GM20431 (cell line): ENCODE results near the gene COL6A5.
"Not testable (repeated sequence)": the region's sequence is repeated elsewhere in the genome, so short reads cannot be mapped to it uniquely, and the experiment has no call there.

Source experiments
- in situ Hi-C: fragments of 300-500 bp; cut with MseI, MboI; formaldehyde crosslinking; loops from one replicate; pipeline ENCODE4 v1.15.0; 2020; ENCODE audit warnings: low sequenced_read_pairs; ENCODE audit not compliant: unreplicated experiment

Gene COL6A5

DNA sequence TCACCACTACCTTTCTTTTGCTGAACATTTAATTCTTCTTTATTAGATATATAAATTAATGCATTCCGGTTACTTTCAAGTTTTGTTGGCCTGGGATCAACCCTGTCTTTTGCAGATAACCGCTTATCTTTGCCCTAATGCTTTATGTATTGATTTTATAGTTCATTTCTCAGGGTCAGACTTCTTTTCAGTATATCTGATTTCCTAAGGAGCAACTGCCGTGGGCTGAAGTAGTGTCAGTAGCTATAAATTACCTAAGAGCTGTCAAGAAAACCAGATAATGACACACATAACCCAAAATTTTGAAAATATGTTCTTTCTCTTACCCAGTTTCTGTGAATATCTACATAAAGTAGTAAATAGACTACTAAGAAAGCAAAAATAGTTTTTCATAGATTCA, 38.0 kb downstream of the COL6A5 start:
- in situ Hi-C loops: no loop called here

DNA sequence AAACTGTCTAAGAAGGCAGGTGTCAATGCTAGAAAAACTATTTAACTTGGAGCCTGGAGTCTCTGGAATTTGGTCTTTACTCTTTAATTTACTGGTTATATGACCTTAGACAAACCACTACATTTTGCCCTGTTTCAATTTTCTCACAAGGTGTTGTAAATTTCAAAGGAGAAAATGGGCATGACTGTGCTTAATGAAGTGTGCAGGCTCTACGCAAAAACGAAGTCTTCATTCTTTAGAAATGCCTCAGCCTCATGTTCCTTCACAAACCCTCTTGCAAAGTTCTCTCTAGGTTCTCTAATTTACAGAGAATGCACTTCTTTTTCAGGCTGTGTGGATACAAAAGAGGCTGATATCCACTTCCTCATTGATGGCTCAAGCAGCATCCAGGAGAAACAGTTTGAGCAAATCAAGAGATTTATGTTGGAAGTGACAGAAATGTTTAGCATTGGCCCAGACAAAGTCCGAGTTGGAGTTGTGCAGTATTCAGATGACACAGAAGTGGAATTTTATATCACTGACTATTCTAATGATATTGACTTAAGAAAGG, 39.1 kb downstream of the COL6A5 start:
- in situ Hi-C loops: no loop called here

DNA sequence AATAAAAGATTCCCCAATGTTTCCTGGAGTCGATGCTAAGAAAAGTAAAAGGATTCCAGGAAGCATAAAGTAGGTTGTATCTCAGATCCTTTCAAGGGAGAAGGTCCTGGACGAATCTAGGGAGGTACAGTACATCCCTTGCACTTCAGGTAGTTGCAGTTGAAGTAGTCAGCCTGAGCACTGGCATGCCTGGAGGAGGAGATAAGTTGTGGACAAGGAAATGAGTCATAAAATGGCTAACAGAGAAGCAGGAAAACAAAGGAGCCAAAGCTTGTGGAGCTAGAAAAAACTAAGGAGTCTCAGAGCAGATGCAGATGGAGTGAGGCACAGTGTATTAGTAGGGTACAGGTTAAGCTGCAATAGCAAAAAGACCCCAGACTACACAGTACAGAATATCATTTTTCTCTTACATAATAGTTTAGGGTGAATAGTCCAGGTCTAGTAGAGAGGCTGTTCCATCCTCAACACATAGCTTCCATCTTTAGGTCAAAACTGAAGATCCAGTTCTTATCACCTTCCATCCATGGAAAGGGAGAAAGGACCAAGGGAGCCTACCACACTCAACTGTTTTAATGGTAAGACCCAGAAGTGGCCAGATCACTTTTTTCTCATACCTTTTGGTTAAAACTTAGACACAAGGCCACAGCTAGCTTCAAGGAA, 41.3 kb downstream of the COL6A5 start:
- in situ Hi-C loops: no loop called here

DNA sequence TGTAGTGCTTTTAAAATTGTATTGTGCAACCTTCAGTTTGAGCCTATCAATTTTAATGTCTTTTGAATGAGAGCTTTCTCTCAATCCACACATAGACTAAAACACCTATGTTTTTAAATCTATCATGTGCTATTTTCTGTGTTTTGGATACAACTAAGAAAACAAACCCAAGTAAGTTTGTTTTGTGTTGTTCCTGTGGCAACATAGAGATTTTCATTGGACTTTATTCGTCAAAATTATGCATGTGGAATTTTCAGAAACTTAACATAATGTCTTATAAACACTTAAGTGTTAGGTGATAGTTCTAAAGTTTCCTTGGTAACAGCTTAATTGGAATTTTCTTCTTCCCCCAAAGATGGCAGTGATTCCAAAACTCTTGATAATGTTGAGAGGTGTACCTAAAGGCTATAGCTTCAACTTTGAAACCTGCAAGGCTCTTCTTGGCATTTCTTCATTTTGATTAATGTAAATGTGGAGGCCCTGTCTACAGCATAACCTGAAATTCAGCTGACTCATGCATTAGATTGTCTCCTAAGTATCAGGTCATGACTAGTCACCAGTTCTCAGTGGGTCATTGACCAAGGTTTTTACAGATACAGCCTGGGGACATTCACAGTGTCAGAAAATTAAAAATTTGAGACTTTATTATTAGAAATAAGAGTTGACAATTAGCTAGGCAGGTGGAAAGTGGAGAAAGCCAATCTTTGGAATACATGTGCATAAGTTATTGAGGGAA, 44.4 kb downstream of the COL6A5 start:
- in situ Hi-C loops: no loop called here

DNA sequence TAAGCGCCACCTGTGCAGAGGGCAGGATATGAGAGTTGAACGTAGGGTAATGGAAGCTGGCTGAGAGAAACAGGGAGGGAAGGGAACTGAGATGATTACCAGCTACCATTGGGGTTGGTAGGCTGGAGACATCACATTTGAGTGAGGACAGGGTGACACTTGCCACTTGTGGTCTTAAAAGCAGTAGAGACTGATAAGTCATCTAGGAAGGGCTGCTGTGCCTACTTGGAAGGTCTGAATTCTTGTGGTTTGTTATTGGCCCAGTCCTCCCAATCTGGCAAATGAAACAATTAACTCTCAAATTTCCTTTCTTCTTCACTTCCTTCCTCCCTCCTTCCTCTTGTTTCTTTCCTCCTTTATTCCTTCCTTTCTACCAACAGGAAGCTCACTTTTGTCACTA, 46.8 kb downstream of the COL6A5 start:
- in situ Hi-C loops: no loop called here

DNA sequence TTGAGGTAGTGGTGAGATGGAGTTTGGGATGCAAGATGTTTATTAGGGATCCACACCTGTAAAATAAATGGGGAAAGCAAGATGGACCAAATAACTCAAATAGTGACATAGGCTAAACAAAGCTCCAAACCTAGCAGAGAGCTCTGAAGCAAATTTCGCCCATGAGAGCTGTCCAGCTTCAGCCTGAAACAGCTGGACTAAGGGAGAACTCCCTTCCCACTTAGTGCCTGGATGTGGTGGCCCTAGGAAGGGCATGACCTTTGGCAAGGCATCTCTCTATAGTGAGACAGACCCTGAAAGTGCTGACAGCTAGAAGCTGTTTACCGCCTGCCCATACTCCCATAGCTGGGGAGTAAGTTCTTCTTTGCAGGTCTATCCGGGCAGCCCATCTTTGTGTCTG, 48.1 kb downstream of the COL6A5 start:
- in situ Hi-C loops: no loop called here

DNA sequence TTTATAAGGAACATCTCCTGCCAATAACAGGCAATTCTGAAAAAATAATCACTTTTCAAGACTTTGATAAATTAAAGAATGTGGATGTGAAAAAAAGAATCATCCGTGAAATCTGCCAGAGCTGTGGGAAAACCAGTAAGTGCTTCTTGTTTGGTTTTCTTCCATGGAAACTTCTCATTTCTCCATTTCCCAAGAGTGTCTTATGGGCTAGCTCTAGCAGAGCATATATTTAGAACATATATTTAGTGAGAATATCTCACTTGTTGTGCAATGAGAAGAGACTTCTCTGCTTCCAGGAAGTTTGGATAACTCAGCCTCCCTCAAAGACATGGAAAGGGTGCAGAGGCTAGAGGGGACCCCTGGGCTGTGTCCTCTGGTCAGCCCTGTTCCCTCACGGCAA, 49.9 kb downstream of the COL6A5 start:
- in situ Hi-C loops: no loop called here

DNA sequence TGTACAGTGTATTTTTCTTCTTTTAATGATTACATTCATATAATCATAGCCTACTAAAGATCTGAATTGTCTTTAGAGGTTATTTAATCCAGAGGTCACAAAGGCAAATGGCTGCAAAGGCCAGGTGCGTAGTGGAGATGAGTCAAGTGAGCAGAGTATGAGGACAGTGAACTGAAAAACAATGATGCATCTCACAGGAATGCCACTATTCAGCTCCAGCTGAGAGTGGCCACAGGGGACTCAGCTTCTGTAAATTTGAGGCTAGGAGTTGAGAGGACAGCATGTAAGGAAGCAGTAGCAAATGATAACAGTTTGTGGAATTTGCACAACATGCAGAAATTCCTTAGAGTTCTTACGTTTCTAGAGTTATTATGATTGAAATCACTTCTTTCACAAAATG, 50.4 kb downstream of the COL6A5 start:
- in situ Hi-C loops: no loop called here

DNA sequence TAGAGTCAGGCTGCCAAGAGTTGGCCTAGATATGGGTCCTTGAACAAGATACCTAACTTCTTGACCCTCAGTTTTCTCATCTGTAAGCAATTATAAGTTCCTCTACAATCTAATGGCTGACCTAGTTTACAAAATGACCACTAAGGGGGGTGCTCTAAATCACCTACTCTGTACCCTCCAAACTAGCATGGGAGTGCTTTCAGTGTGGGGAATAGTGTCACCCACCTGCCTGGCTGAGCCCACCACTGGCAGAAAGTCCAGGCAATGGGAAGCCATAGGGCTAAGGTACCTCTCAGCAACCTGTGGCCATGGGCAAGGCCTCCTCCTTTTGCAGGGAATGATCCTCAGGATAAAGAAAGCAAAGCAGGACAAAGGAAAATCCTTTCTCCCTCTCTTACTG, 58.9 kb downstream of the COL6A5 start:
- in situ Hi-C loops: no loop called here

DNA sequence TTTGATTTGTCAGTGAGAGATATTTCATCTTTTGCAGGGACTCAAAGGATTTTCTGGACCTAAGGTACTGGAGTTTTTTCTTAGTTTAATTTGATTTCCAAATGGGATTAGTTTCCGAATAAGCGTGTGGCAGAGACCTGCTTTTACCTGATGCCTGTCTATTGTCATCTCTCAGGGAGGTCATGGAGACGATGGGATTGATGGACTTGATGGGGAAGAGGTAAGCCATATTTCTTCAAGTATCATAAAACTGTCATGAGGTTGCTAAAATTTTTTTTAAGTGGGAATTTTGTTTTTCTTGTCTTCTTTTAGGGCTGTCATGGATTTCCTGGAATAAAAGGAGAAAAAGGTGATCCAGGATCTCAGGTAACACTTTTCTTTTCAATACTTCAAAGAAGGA, 60.5 kb downstream of the COL6A5 start:
- in situ Hi-C loops: no loop called here

DNA sequence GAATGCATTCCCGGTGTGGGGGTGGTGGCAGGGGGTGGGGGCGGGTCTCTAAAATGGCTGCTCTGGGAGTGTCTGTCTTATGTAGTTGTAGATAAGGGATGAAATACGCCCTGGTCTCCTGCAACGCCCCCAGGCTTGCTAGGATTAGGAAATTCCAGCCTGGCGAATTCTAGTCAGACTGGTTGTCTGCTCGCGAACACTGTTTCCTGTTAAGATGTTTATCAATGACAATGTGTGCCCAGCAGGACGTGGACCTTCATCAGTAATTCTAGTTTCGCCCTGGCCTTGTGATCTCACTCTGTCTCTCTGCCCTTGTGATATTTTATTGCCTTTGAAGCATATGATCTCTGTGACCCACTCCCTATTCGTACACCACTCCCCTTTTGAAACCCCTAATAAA, 62.8 kb downstream of the COL6A5 start:
- in situ Hi-C loops: not testable (repeated sequence)

DNA sequence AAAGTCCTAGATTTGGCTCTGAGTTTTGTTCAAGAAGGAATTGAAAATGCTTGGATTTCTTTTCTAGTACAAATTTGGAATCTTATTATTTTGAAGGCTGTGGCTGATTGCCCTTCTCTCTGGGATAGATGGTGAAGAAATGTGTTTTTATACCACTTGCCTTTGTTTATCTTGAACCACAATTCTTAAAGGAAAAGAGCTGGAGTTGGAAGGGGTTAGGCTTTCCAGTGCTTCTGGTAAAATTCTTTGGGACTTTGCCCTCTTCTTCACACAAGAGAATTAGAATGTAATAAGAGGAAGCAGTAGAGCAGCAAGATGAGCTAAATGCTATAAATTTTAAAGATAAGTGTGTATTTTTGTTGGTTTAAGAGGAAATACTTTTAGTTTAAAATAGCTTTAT, 65.8 kb downstream of the COL6A5 start:
- in situ Hi-C loops: no loop called here

DNA sequence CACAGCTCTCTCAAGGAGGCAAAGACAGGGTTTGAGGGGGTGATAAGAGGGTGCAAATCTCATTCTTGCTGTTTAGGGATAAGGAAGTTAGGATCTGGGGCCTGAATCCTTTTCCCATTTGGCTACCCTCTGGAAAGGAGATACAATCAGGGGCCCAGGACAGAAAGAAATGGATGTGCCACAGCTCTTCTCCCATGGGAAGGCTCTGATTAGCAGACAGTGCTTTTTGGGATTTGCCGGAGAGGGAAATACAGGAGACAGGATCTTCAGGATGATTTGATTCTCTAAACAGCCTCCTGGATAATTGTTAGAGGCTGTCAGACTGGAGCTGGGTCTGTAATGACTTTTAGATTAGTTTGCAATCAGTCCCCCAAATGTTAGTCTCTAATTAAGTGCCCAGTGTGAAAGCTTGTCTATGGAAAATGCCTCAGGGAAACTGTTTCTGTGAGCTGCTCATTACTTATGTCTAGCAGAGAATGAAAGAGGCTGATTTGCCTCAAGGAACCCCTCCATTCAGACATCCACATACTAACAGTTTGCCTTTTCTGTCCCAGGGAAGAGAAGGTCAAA, 67.6 kb downstream of the COL6A5 start:
- in situ Hi-C loops: no loop called here

DNA sequence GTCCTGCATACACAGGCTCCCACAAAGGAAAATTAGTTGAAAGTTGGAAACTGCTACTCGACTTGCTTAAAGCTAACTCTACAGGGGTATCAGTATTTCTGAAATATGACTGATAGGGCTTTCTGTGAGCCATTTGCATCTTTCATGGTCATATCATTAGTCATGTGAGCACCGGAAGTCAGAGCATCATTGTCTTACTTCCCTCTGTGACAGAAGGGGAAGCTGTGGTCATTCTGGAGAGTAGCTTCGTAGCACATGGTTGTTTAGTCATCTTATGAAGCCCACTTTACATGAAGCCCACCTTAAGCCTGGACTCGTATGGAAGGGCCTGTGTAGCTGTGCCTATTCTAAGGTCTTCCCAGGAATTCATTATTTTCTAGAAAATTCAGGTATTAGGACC, 69.0 kb downstream of the COL6A5 start:
- in situ Hi-C loops: no loop called here

DNA sequence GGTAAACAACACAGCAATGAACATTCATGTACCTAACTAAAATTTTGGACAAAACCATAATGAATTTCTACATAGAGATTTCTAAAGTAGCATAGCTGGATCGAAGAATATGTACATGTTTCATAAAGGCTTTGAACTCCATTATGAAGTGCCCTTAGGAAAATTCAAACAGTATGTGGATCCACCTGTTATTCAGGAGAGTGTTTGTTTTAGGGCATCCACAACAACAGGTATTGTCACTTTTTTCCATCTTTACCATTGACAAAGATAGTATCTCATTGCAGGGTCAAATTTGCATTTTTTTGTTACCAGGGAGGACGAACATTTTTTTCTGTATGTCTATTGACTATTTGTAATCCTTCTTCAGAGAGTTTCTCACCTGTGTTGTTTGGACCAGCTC, 75.0 kb downstream of the COL6A5 start:
- in situ Hi-C loops: no loop called here

DNA sequence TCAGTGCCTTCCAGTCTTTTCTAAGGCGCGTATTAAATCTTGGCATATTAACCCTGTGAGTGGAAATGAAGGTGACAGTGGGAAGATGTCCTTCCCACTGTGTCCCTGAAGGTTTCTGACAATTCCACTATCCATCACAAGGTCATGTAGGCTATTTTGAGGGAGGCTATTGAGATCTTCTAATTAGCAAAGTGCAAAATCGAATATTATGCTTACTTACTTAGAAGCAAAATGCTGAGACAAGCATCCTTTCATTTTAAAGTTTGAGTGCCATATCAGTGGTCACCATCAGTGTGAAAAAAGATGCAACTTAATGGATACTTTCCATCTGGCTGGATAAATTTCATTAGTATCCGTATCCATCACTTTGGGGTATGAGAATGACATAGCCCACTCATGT, 77.6 kb downstream of the COL6A5 start:
- in situ Hi-C loops: no loop called here

DNA sequence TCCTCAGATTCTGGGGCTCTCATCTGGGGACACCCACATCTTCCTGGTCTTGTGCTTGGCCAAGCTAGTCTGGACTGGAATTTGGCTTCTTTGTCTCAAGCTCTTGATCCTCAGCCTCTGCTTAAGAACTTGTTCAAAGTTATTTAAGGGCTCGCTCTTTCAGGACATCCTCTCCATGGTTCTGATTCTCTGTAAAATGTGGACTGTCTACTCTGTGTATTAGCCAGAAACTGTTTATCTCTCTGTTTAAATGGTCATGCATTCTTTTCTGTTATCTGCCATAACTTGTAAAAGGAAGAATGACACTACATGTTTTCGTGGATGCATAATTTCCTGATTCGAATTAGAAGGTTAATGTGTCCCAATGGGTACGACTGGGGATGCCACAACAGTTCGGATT, 79.4 kb downstream of the COL6A5 start:
- in situ Hi-C loops: no loop called here

DNA sequence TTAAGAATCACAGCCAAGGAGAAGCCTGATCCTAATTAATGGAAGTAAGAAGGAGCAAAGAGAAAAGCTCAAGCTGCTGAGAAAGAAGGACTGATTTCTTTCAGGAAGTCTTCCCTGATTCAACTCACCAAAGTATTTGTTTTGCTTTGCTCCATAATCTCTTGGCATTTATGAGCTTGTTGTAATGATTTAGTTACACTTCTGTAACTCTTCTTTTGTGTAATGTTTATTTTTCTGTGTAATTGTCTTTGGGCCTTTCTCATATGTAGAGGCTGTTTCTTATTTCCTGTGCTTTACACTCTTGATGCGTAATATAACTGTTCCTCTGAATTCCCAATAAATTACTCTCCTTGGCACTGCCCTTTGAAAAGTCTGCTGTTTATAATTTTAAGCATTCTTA, 80.0 kb downstream of the COL6A5 start:
- in situ Hi-C loops: no loop called here

DNA sequence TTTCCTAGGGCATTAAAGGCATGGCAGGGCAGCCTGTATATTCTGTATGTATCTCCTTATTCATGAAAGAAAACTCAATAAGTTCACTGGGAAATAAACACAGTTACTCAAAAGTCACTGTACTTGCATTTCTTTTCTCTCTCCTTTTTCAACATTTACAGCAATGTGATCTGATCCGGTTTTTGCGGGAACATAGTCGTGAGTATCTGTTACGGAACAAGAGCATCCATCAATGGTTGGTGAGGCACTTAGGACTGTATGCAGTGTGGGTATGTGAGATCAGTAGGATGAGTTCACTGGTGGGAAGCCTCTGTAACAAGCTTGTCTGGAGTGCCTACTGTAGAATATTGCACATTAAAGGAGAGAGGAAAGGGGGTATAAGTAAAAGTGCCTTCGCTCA, 80.7 kb downstream of the COL6A5 start:
- in situ Hi-C loops: no loop called here

DNA sequence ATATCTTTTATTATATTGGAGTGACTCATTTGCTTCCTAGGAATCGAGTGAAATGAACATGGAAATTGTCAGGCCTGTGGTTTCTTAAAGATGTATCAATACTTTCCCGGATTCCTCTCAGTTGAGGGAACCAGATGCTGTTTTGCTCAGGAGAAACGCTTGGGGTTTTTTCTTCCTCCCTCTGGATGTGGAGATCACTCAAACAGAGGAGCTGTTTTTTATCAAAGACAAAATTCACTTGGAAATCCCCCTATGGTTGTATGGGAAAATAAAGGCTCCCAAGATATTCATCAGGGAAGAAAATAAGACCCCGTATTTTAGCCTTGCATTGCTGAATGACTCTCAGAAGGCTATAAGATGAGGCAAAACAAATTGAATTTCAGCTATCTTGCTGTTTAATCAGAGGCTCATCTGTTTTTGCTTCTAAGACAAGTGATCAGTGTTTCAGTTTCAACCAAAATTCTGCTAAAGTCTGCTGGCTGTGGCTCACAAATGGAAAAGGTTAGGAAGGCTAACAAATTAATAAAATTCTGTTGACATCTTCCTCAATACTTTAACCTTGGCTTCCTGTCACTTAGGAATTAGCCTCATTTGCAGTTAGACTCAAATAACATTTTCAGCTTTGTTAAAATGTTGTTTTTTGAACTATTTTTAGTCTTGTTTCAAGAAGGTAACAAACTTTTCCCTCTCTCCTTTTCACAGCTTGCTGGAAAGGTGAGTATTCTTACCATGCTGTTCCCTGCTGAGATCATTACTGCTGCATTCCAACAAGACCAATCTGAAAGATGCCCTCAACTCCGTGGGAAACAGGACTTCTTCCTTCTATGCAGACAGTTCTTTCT, 83.6 kb downstream of the COL6A5 start:
- in situ Hi-C loops: no loop called here

DNA sequence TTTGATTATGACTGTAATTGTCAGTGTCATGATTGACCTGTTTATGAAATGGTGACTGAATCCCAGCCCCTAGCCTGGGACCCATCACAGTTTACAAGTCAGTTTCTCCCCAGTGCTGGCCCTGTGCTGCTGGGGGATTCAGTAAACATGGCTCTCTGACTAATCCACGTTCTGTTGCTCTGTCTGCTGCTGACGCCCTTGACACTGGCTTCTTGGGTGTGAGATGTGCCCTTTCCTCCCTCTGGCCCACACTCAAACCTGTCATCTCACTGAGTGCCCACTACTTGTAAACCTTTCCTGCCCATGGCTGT, 84.2 kb downstream of the COL6A5 start:
- in situ Hi-C loops: no loop called here
